Fibroblast of pulmonary artery (primary cell): ENCODE measurements around the gene ACOX3.

Experiments used
- DNase-seq: peaks from one replicate; pipeline ENCODE4 v3.0.0-alpha.2; 2010; ENCODE audit warnings: low read depth
- H3K4me3 ChIP-seq: replicated peaks from 2 replicates; pipeline ENCODE4 v1.5.1; 2011; ENCODE audit warnings: low read depth, mild to moderate bottlenecking, control low read depth, low read length, moderate library complexity
- CTCF ChIP-seq: IDR thresholded peaks from 2 replicates; pipeline ENCODE4 v1.5.1; 2011; ENCODE audit warnings: mild to moderate bottlenecking, control low read depth, low read length, inconsistent platforms; ENCODE audit errors: missing control alignments

Gene ACOX3

DNA sequence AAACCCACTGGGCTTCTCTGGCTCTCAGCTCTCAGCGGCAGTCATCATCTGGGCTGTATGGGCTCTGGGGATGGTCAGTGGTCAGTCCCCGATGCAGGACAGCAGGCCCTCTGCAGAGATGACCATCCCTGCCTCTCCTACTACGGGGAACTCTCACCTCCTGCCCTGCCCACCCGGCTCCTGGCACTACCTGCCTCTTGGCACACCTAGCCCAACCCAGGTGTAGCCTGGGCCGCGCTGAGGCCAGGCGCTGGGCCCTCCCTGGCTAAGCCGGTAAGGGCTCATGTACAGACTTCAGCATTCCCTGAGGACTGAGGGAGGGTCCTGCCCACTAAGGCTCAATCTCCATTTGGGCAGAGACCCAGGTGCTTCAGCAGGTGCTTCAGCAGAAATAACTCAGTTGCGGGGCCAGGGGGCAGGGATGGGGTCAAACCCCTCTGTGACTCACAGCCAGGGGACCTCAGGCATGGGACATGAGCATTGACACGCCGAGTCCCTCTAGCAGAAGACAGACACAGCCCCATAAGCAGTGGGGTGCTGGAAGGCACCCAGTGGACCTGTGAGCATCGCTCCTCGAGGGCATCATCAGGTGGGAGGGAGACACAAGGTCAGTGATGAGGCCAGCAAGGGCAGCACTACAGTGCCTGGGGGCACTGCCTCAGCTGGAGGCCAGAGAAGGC, 71.0 kb downstream of the ACOX3 start:
- no peak for TF ChIP-seq CTCF
- H3K4me3 ChIP-seq: no peak overlapping the region

DNA sequence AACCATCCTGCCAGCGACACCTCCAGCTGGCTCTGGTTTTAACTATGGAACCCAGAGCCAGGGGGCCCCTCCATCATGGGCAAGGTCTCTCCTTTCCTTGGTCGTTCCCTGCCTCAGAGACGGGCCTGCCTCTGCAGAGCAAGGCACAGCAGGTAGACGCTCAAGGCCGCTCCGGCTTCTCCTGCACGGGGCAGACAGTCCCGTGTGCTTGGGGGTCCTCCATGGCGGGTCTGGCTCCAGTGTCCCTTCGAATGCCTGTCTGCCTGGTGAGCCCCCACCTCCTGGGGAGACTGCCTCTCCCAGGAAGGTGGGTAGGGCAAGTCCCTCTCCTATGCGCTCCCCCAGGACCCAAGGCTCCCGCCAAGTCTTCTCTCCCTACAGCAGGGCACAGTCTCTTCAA, 71.5 kb downstream of the ACOX3 start:
- H3K4me3 ChIP-seq: no peak overlapping the region
- no peak for TF ChIP-seq CTCF
- DNase-seq: no peak

More for the DNA sequence above, 71.0 kb downstream of the ACOX3 start:
- DNase-seq: no peak

- TF ChIP-seq CTCF: no peak
Observed at GRCh38 chr4:8368061-8368481, 72.5 kb downstream of the ACOX3 start.

DNA sequence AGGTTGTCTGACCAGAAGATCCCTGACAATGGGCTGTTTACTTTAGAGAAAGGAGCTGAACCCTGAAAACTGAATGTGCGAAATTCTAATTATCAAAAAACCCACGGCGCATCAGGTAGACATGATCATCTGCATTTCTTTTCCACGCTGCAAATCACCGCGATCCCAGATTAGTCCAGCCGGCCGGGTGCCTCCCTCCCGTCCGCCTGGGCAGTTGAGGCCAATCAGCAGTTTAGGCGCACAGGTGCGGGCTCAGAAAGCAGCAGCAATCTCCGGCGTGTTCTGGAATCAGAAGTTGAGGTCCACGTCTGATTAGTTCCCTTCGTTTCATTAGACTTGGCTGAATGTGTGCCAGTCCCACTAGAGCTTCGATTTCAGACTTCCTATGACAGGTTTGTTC, 73.9 kb downstream of the ACOX3 start:
- no peak for TF ChIP-seq CTCF

More at GRCh38 chr4:8368061-8368481, 72.5 kb downstream of the ACOX3 start:
- no peak overlapping the region for H3K4me3 ChIP-seq
- no peak for DNase-seq

DNA sequence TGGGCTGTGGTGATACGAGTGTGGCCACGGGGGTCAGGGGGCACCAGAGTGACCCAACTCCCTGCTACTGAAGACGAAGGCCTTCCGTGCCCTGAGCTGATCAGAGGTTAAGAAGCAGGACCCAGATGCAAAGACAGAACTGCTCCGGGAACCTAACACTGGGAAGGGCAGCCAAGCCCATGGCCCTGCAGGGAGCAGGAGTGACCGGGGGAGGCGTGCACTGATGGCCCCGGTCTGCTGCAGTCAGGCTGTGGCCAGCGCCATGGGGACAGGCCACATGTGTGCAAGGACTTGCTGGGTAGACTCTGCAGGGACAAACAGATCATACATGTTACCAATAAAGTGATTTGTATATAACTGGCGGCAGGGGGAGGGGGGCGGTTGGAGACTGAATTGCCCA, 74.6 kb downstream of the ACOX3 start:
- TF ChIP-seq CTCF: no peak
- H3K4me3 ChIP-seq: no peak overlapping the region
- DNase-seq: no peak

More for the DNA sequence above, 73.9 kb downstream of the ACOX3 start:
- no peak overlapping the region for H3K4me3 ChIP-seq
- DNase-seq: no peak

DNA sequence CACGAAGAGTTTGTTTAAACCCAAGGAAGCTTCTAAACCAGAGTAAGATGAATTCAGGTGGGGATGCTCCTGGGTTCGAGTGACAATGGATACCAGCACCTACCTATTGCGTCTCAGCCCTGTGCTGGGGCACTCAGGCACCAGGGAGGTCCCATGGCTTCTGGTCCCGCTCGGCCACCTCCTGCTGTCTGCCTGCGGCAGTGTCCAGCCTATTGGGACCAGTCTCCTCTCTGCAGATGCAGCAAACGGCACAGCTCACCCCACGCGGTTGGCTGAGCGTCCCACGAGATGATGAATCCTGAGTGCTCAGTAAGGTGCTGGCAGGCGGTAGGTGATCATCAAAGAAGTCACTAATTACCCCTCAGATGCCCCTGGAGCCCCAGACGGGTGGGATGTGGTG, 75.2 kb downstream of the ACOX3 start:
- TF ChIP-seq CTCF: no peak
- H3K4me3 ChIP-seq: no peak overlapping the region
- DNase-seq: no peak

- no peak for DNase-seq
- no peak for TF ChIP-seq CTCF
Observed at GRCh38 chr4:8364848-8365350, 75.6 kb downstream of the ACOX3 start.

More at GRCh38 chr4:8364848-8365350, 75.6 kb downstream of the ACOX3 start:
- H3K4me3 ChIP-seq: no peak overlapping the region
